Activated T-cell treated with anti-CD3 and anti-CD28 coated beads, Interleukin-2, amount 50 U/mL, for 48 hours (primary cell): ENCODE data around the gene AFG3L2.
"Not testable (repeated sequence)": the region's sequence is repeated elsewhere in the genome, so short reads cannot be mapped to it uniquely, and the experiment has no call there.

ENCODE experiments used
- DNase-seq, 2 experiments: peaks; one replicate each; pipeline ENCODE4 v3.0.0-alpha.2; 2020

AFG3L2 gene

DNA sequence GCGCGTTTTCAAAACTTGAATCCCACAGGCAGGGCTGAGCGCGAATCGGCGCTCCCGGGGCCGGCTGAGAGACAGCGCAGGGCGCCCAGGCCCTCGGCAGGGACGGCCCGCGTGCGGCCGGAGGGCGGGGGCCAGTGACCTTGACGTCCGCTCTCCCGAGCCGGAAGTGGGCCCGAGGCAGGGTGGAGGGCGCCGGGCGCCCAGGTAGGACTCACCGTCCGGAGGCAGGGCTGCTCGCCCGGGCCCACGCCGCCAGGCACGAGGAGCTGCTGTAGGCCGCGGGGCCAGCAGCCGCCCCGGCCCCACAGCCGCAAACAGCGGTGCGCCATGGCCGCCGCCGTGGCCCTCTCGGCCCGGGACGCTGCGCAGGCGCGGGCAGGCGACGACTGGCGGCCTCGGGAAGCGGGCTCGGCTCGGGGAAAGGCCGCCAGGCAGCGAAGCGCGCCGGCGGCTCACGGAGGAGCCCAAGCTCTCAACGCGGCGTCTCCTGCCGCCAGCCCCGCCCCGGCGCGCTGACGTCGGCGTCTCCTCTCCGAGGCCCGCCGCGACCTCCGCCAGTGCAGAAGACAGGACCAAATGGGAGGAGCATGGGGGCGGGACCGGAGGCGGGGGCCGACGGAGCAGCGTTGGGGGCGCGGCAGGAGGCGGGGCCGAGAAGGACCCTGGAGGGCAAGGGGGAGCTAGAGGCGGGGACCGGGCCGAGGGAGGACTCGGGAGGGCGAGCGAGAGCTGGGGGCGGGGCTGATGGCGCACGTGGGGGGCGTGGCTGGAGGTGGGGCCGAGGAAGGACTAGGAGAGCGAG, at the start of gene AFG3L2:
AFG3L2 (minus strand) TSS at position 474 of the 802 bp plus-strand sequence; CDS start at position 329, 145 bp downstream.
- peak; percentile 100 for DNase-seq

DNA sequence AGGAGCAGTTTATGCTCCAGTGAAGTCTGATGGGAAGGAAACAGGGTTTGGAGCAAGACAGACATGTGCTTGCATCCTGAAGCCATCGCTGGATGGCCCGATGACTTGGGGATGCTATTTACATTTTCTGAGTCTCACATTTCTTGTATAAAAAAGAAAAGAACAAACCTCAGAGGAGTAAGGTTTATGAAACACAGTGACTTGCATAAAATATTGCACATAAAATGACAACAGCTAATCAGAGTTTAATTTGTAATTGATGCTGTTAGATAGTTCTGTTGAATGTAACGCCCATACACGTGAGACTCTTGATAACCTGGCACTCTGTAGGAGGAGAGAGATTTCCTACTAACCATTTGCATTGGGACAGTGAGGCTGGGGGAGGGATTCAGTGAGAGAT, 47.2 kb upstream of the AFG3L2 start:
- DNase-seq, result no peak

DNA sequence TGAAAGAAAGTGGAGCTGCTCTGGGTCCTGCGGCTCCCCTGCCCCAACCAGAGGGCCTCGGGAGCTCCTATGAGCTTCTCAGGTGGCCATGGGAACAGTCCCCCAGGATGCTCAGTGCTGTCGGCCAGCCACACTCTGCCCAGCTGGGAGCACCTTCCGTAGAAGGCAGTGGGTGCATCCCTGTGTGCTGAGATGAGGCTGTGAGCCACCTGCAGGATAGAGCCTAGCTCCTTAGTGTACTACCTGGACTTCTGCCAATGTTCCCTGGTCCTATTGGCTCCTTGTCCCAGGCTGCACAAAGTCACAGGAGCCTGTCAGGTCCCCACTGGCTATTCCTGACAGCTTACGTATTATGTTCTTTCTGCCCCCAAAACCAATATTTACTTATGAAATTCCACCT, 46.8 kb upstream of the AFG3L2 start:
- DNase-seq, result no peak

DNA sequence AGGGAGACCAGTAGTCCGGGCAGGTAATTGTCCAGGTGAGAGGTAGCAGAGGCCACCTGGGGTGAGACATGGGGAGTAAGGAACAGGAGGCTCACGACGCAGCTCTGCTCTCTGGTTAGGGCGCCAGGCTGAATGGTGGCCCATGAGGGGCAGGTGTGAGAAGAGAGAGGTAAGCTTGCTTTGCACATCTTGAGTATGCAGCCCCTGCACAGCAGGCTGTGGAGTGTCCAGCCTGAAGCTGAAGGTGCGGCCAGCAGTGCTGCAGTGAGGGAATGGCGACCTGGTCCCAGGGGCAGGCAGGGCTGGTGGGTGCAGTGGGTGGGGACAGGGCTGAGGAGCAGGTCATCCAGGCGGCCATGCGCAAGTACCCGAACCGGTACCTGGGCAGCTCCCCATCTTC, 46.4 kb upstream of the AFG3L2 start:
- DNase-seq, result no peak

DNA sequence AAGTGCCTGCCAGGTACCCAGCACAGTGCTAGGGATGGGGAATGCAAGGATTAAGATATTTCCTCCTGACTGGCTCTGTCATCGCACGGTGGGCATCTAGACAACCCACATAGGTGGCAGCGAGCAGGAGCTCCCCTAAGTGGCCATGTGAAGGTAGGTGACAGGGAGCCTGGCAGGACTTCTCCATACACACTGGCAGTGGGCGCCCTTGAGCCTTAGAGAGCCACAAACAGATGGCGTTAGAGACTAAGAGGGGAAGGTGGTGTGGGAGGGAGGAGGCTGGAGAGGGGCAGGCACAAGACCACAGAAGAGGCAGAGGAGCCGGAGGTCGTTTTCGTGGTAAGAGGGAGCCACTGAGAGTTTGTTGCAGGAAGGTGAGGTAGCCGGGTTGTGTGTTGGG, 45.9 kb upstream of the AFG3L2 start:
- DNase-seq, result no peak

DNA sequence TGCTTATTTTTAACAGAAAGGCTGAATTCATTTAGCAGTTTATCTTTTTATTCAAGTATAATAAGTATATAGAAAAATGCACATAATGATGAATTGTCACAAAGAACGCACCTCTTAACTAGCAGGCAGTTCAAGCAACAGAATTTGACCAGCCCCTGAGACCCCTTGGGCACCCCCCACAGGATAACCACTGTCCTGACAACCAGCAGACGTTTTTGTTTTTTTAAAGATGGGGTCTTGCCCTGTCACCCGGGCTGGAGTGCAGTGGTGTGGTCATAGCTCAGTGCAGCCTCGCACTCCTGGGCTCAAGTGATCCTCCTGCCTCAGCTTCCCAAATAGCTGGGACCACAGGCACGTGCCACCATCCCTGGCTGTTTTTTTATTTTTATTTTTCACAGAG, 44.7 kb upstream of the AFG3L2 start:
- DNase-seq, result no peak

DNA sequence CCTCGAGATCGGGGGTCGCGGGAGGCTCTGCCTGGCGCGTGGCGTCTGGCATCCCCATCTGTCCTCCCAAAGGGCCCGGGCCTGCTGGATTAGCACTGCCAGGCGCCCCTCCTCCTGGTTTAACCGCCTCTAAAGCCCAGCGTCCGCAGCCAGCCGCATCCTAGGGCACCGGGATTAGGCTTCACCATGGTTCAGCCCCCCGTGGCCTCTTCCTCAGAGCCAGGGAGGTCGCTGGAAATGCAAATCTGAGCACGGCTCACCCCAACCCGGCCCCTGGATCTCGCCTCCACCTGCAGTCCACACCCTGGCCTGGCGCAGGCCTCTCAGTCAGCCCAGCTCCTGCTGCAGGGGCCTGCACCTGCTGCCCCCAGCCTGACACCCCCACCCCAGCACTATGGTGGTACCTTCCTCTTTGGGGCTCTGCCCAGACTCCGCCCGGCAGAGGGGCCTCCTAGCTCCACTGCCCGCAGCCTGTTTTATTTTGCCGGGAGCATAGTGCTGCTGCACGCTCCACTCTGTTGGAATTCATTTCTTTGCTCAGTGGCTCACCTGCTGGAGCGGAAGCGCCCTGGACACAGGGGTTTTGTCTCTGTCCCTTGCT, 43.9 kb upstream of the AFG3L2 start:
- no peak for DNase-seq

DNA sequence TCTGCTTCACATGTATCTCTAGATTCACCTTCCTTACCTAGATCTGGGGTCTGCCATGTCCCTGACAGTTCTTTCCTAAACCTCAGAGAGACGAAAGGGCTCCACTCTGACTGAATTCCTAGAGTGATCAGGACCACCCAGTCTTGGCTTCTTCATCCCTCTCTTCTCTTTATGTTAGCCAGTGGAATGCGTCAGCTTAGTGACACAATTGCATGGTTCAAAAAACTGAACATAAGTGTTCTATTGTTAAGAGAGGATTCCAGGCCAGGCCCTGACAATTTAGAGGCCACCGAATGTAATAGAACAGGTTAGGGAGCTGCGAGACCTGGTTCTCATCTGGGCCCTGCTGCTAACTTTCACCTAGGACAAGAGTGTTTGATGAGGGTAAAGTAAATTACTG, 40.7 kb upstream of the AFG3L2 start:
- DNase-seq, result no peak

DNA sequence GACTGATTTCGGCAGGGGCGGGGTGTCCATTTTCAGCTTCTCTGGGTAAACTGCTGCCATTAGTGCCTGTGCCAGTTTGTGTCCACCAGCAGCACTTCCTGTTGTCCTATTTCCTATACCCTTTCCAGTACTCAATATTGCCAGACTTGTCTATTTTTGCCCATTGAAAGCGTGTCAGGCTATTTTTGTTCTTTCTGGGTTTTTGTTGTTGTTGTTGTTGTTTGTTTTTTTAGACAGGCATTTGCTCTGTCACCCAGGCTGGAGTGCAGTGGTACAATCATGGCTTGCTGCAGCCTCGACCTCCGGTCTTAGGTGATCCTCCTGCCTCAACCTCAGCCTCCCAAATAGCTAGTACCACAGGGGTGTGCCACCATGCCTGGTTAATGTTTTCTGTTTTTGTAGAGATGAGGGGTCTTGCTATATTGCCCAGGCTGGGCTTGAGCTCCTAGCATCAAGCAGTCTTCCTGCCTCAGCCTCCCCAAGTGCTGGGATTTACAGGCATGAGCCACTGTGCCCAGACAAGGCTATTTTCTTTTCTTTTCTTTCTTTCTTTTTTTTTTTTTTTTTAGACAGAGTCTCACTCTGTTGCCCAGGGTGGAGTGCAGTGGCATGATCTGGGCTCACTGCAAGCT, 39.2 kb upstream of the AFG3L2 start:
- no peak for DNase-seq

DNA sequence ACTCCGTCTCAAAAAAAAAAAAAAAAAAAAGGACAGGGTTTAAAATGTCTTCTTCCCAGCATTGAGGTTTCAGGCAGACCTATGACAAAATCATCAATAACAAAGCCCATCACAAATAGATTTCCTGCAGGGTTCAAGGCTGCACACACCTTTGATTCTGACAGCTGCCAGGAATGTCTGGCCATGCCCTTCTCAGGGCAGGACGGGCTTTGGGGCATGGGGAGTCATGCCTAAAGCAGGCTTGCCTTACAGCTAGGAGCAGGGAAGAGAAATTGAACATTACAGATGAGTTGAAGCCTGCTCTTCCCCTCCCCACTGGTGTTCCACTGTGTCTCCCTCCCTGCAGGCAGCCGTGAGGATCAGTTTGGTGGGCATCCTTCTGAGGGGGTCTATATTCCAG, 34.4 kb upstream of the AFG3L2 start:
- DNase-seq, result no peak

DNA sequence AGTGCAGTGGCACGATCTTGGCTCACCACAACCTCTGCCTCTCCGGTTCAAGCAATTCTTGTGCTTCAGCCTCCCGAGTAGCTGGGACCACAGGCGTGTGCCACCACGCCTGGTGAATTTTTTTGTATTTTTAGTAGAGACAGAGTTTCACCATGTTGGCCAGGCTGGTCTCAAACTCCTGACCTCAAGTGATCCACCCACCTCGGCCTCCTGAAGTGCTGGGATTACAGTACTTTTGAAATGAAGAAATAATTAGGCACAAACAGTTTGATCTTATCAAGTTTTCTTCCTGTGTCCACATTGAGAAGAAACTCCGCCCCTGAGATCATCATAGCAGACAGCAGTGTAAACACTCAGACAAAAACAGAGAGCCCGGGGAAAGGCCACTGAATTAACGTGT, 33.7 kb upstream of the AFG3L2 start:
- DNase-seq, result not testable (repeated sequence)

DNA sequence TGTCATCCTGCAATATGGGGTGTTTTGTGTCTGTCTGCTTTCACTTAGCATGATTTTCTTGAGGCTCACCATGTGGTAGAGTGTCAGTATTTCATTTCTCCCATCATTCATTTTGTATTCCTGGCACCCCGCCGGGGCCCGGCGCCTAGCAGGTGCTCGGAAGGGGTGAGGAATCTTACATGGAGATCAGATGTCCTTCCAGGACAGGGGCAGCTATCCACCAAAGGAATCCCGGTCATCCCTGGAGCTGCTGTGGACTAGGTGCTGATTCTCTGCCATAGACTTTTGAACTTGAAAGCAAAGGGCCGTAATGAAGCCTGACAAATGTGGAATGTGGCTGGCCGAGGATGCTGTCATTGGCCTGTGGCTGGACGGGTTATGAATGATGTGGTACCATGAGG, 33.1 kb upstream of the AFG3L2 start:
- no peak for DNase-seq

DNA sequence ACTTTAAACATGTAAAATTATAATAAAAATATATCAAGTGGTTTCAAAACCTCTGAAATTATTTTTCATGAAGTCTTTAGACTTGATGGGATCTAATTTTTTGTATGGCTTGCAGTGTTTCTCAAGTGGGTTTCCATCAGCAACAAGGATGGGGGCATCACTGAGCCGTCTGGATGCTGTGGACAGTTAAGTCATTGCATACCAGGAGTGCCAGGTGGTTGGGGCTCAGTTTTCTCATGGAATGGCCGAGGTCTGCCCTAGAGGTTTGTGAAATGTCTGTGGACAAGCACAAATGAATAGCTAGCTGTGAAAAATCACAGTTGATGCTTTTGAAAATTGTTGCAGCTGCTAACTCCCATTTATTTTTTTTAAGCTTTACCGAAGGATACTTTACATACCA, 32.4 kb upstream of the AFG3L2 start:
- DNase-seq, result no peak

DNA sequence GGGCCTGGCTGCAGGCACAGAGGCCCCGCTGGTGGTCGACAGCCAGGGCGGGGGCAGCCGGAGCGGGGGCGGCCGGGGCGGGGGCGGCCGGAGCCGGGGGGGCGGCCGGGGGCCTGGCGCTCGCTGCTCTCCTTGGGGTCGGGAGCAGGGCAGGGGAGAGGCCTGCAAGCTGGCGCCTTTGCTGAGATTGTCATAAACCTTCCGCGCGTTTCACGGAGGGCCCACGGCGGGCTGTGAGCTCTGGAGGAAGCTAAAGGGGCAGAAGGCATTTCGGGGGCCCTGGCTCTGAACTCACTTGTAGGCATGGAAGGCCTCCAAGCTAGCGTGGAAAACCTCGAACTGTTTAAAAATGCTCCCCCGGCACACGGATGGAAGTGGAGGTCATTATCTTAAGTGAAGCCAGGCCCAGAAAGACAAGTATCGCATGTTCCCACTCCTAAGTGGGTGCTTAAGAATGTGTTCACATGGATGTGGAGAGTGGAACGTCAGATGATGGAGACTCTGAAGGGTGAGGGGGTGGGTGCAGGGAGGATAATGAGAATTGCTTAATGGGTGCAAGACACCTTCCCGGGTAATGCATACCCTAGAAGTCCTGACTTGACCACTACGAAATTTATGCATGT, 31.3 kb upstream of the AFG3L2 start:
- peak; percentile 41 to 42 for DNase-seq

DNA sequence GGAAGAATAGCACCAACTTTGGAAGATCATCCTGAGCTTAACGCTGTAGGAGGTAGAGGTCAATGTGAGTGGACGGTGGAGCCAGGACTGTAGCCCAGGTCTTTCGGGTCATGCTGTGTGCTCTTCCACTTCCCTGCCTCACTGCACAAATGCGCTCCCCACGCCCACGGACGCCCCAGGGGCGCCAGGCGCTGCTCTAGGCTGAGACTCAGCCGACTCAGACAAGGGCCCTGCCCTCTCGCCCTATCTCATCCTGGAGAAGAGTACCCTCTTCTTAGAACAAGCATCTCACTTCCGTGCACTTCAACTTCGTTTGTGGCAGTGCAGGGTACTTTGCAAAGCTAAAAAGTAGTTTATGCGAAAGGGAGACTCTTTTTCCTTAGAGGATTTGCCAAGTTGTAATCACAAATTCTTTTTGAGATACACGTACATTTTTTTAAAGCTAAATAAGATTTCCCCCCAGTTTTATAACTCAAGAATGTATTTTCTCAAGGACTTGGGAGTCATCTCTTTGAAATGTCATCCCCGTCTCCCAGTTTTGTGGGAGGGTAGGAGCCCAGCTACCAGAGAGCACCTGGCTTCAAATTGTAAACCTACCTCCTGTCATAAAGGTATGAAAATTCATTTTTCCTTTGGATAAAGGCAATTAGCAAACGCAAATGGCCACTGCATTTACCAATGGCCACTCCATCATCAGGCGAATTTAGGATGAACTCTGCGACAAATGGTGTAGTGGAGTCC, 29.5 kb upstream of the AFG3L2 start:
- no peak for DNase-seq

DNA sequence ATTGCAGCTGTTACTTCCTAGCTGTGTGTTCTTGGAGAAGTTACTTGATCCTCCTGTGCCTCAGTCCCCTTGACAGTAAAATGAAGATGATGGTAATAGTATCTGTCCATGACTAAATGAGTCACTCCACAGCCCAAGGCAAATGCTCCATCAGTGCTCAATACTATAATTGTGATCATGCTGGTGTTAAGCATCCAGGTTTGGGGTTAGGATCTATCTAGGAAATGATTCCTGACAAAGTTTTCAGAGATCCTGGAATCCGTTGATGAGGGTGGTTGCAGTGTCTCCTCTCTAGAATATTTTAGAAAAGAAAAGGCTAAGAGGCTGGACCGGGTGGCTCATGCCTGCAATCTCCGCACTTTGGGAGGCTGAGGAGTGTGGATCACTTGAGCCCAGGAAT, 28.0 kb upstream of the AFG3L2 start:
- DNase-seq, result no peak

DNA sequence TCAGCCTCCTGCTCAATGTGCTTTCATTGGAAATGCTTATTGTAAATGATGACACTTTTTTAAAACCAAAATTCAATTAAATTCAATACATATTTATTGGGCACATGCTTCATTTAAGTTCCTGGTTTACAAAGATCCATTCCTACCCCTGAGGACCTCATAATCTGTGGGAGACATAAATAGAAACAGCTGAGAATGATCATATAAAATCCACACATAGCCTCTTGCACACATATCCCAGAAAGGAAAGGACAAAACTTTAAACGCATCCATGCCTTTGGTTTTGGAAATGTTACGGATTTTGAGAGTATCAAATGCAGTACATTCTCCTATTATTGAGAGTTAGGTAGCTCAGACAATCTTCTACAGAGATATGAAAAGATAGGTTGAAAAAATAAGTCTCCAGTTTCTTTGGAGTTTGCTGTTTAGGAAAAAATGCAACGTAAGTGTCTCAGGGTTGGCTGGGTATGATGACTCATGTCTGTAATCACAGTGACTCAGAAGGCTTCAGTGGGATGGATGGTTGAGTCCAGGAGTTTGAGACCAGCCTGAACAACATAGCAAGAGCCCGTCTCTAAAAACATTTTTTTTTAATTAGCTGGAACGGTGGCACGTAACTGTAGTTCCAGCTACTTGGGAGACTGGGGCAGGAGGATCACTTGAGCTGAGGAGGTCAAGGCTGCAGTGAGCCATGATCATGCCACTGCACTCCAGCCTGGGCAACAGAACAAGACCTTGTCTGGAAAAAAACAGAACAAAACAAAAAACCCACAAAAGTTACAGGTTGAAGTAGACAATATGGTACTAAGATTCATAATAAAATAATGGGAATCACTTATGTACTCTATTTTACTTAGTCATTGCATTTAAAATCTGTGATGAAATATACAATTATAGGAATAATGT, 26.8 kb upstream of the AFG3L2 start:
- no peak for DNase-seq

DNA sequence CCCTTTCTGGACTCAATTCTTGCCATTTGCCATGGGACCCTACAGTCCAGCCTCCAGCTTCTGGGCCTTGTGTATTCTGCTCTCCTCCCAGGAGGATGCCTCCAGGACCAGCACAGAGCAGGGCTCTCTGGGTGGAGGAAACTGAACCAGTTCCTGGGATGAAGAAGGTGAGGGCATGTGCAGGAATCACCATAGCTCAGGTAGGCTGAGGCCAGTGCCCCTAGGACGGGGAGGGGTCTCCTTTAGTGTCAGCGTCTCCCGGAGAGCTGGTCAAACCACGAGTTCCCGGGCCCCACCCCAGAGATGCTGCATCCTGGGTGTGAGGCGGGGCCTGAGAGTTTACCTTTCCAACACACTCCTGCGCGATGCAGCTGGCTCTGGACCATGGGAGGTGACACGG, 24.9 kb upstream of the AFG3L2 start:
- no peak for DNase-seq

DNA sequence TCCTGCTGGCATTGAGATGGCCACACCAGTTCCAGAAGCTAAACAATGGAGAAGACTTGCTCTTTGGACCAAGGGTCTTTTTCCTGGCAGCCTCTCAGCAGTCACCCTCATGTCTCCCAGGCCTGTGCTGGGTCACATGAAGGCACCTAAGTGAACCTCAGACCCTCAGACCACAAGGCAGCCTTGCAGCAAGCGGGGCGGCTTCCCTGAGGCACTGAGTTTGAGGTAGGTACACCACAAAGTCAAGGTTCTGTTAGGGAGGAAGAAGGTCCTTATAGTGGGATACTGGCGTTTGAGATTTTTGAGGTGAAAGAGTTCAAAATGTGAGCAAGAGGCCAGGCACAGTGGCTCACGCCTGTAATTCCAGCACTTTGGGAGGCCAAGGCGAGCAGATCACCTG, 22.2 kb upstream of the AFG3L2 start:
- DNase-seq, result no peak

DNA sequence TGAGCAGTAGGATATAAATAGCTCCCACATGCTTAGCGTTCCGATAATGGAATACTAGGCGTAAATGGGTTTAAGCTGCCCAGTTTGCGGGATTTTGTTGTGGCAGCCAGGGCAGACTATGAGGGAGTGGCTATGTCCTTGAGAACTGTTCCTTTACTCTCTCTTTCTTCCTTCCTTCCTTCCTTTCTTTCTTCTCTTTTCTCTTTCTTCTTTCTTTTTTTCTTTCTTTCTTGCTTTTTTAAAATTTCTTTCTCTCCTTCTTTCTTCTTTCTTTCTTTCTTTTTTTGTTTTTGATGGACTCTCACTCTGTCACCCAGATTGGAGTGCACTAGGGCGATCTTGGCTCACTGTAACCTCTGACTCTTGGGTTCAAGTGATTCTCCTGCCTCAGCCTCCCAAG, 21.6 kb upstream of the AFG3L2 start:
- no peak for DNase-seq

DNA sequence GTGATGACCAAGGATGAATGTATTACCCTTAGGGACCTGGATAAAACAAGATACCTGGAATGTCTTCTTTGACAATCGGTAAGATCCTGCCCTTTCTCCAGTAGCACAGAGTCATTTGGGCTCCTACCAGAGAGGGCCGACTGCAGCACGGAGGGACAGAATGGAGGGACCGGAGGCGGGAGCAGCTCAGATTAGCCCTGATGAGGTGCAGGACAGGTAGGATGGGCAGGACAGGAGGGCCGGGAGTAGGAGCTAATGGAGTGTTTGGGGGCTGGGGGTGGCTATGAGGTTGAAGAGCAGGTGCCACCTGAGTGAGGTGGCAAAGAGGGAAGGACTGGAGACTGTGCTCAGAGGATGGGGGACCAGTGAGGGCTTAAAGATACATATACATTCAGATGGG, 20.8 kb upstream of the AFG3L2 start:
- no peak for DNase-seq

DNA sequence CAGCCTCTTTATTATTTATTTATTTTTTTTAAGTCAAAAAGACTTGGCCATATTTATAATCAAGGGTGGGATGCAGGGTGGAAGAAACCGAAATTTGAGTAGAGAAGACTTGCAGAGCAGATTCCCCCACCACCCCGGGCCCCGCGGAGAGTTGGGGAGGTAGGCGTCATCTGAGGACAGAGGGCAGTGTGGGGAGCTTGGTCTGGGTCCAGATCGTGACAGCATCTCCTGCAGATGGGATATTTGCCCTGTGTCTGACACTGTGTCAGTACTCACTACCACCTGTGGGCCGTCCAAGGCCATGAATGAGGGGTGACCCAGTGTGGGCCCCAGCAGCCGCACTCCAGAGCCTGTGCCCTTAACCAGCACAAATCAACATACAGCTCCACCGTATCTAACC, 20.2 kb upstream of the AFG3L2 start:
- DNase-seq, result no peak
